ENCODE results near the gene BARHL2. TPM values are rescaled to one million over a fixed set of nuclear protein-coding genes. Genes with fewer than 3 reads are reported as not detected.

The BARHL2 gene
- total and polyA plus RNA-seq, 8 donors, result not detected

DNA sequence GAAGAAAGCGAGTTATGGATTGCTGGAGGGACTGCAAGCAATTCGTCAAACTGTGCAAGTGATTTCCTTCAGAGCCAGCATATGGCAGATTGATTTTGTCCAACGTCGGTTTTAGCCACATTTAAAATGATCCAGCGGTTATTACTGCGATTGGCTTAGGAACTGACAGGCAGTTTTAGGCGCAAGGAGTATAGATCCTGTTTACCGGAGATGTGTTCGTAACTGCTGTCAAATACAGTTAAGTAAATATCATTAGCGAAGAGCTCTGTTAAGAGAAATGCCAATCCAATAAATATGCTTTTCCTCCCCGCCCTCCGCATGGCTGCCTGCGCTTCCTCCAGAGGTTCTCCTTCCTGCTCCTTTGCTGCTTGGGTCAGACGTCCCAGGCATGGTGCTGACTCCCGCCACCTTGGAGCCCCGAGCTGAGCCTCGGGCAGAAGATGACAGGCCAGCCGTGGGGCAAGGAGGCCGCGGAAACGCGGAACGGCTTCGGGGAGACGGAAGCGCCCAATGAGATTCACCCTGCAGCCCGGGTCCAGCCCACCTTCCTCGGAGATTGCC, 9.4 kb upstream of the BARHL2 start:
- H3K4me1 ChIP-seq, result peaks cover 28 to 74% (median 55%) of the 10 kb centered on the region in 4 donors
- DNase-seq, result no peak

DNA sequence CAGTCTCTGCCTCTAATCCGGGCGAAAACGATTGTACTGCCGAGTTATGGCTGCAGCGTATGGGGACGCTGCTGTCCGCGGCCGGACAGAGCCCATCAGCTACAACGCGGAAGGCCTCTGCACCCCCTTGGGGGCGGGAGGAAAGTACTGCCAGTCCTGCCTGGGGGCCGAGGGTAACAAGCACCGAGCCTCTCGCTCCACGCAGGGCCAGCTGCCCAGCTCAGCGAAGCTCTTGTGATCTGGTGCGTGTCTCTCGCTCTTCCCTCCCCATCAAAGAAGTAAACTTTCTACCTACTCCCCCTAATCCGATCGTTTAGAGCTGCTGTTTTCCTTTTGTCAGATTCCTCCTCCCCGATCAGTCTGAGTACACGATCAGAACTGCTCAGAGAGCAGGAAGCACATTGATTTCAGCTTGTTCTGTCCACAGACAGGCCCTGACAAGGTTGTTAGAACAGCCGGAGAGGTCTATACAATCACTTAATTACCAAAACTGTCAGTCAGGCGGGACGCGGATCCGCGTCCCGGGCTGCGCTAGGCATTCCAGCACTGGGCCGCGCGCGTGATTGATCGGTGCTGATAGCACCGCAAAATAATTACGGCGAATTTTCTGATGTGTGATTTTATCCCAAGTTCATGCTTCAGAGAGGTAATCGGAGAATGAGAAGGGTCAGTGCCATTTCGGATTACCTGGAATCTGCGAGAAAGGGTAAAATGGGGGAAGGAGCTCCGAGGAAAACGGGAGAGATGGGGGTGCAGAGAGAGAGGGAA, 8.7 kb upstream of the BARHL2 start:
- peaks cover 0 to 37% (median 5%) of the 10 kb centered on the region in 4 donors for H3K9me3 ChIP-seq
- peaks cover 28 to 78% (median 57%) of the 10 kb centered on the region in 4 donors for H3K4me1 ChIP-seq
- no peaks in the 10 kb centered on the region for H3K36me3 ChIP-seq
- H3K27me3 ChIP-seq, result peaks cover 54 to 100% (median 97%) of the 10 kb centered on the region in 3 donors
- intact Hi-C loops (cut with DNase I; ENCODE audit: low total_unique reads), result no loop called here
- WGBS, 5 donors, result 4 to 11% (median 6%) methylated on average over 43 to 44 of the region's 44 CpGs
- no peak overlapping the region for H3K27ac ChIP-seq
- no peak for DNase-seq
- TF ChIP-seq EP300 (IDR thresholded peaks at IDR 0.05) (no peak), POLR2AphosphoS5 (IDR thresholded peaks at IDR 0.05) (no peak), POLR2A (IDR thresholded peaks at IDR 0.05) (no peak)
- TF ChIP-seq, protein P1, sequence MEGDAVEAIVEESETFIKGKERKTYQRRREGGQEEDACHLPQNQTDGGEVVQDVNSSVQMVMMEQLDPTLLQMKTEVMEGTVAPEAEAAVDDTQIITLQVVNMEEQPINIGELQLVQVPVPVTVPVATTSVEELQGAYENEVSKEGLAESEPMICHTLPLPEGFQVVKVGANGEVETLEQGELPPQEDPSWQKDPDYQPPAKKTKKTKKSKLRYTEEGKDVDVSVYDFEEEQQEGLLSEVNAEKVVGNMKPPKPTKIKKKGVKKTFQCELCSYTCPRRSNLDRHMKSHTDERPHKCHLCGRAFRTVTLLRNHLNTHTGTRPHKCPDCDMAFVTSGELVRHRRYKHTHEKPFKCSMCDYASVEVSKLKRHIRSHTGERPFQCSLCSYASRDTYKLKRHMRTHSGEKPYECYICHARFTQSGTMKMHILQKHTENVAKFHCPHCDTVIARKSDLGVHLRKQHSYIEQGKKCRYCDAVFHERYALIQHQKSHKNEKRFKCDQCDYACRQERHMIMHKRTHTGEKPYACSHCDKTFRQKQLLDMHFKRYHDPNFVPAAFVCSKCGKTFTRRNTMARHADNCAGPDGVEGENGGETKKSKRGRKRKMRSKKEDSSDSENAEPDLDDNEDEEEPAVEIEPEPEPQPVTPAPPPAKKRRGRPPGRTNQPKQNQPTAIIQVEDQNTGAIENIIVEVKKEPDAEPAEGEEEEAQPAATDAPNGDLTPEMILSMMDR (IDR thresholded peaks at IDR 0.05), result no peak
- peak overlapping the region; percentile 14 to 40 (median 19) for H3K4me3 ChIP-seq

More for the DNA sequence above, 9.4 kb upstream of the BARHL2 start:
- 6 to 17% (median 9%) methylated on average over 16 to 28 of the region's 28 CpGs for WGBS, 5 donors
- TF ChIP-seq POLR2AphosphoS5 (IDR thresholded peaks at IDR 0.05) (no peak), POLR2A (IDR thresholded peaks at IDR 0.05) (no peak), EP300 (IDR thresholded peaks at IDR 0.05) (no peak)
- TF ChIP-seq, protein P1 (IDR thresholded peaks at IDR 0.05), result no peak
- intact Hi-C loops (cut with DNase I; ENCODE audit: low total_unique reads), result no loop called here
- H3K27ac ChIP-seq, result no peak overlapping the region
- peak overlapping the region in 1 of 4 donors; percentile 40 for H3K4me3 ChIP-seq
- H3K9me3 ChIP-seq, result peaks cover 0 to 37% (median 2%) of the 10 kb centered on the region in 4 donors
- peaks cover 57 to 100% (median 97%) of the 10 kb centered on the region in 3 donors for H3K27me3 ChIP-seq
- no peaks in the 10 kb centered on the region for H3K36me3 ChIP-seq

DNA sequence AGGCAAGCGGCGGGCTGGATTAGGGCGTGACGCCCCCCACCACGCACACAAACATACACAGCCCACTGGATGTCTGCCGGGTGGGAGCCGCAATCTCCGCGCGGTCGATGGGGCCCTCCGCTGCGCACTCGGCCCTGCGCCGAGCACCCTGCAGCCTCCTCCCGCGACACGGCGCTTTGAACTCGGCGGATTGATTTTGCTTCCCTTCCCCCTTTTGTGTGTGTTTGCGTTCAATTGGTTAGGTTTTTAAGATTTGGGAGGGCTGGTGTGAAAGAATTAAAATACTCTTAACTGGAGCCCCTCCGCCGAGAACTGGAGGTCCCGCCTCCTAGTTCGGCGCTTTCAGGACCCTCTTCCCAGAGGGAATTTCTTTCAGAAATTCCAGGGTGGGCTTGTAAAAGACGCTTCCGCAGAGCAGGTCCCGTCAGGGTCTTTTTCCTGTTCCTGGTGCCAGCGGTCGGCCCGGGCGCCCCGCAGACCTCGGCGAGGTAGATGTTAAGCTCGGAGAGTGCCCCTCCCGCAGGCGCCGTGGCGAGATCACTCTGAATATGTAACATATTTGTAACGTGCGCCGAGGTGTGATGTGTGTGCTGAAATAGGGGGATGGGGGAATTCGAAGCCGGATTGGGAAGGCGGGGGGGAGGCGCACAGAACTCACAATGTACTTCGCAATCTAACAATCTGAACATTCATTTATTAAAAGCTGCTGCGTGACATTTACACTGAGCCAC, 8.0 kb upstream of the BARHL2 start:
- H3K27me3 ChIP-seq, result peaks cover 49 to 100% (median 94%) of the 10 kb centered on the region in 3 donors

More for the DNA sequence above, 8.0 kb upstream of the BARHL2 start:
- Histone ChIP-seq H3K4me3 (peak overlapping the region; percentile 14 to 40 (median 19)), H3K4me1 (peaks cover 28 to 70% (median 53%) of the 10 kb centered on the region in 4 donors), H3K27ac (no peak overlapping the region), H3K9me3 (peaks cover 0 to 43% (median 5%) of the 10 kb centered on the region in 4 donors), H3K36me3 (no peaks in the 10 kb centered on the region)
- WGBS, 5 donors, result 5 to 10% (median 9%) methylated on average over 37 to 52 of the region's 52 CpGs
- DNase-seq, result no peak
- intact Hi-C loops (cut with DNase I; ENCODE audit: low total_unique reads), result no loop called here
- TF ChIP-seq POLR2A (IDR thresholded peaks at IDR 0.05), result no peak
- TF ChIP-seq, protein P1 (IDR thresholded peaks at IDR 0.05), result no peak
- TF ChIP-seq POLR2AphosphoS5 (IDR thresholded peaks at IDR 0.05), result no peak
- TF ChIP-seq EP300 (IDR thresholded peaks at IDR 0.05), result no peak
